K562 (cell line): ENCODE results near the gene PRPSAP1. TPM values are rescaled to one million over a fixed set of nuclear protein-coding genes. Genes with fewer than 3 reads are reported as not detected.

Experiments used
- CHD1 ChIP-seq: fragments of 200-600 bp; sonication (generic); IDR thresholded peaks from one replicate; pipeline ENCODE4 v1.6.1; 2012; ENCODE audit warnings: mild to moderate bottlenecking, moderate library complexity, low read length, inconsistent platforms
- ETV6 ChIP-seq, 3 experiments: fragments of 150-350 bp in 1 of 3; sonication (generic) in 1 of 3; formaldehyde crosslinking in 1 of 3; IDR thresholded peaks; 2 replicates each; pipeline versions ENCODE4 v1.6.1 to v1.8.0; 2014 to 2022; ENCODE audit warnings: borderline replicate concordance in 2 of 3, low read depth in 2 of 3, antibody characterized with exemption in 1 of 3, low read length in 1 of 3, mild to moderate bottlenecking in 1 of 3, missing genetic modification reagents in 1 of 3
- HMGN3 ChIP-seq: IDR thresholded peaks from 2 replicates; pipeline ENCODE4 v1.6.1; 2011; ENCODE audit warnings: borderline replicate concordance, low read depth, mild to moderate bottlenecking, mixed read lengths, low read length; ENCODE audit not compliant: insufficient read length; ENCODE audit errors: extremely low read depth
- MEF2D ChIP-seq: conservative IDR thresholded peaks from 2 replicates; pipeline ENCODE4 v1.6.1; 2016; ENCODE audit warnings: low read depth, missing genetic modification characterization, missing compliant biosample characterization
- MIER1 ChIP-seq: fragments of 450-650 bp; IDR thresholded peaks from 2 replicates; pipeline ENCODE4 v1.6.1; 2016; ENCODE audit warnings: antibody characterized with exemption, mild to moderate bottlenecking, low read depth
- SRSF3 ChIP-seq: fragments of 200-400 bp; formaldehyde crosslinking; IDR thresholded peaks from 2 replicates; pipeline ENCODE4 v1.6.1; 2016; ENCODE audit warnings: mild to moderate bottlenecking, low read length, moderate library complexity; ENCODE audit not compliant: insufficient read depth
- ZFPM2 ChIP-seq: fragments of 250-450 bp; sonication (Bioruptor Pico); IDR thresholded peaks from 2 replicates; pipeline ENCODE4 v1.5.1; 2022; ENCODE audit warnings: mild to moderate bottlenecking
- ZNF23 ChIP-seq: fragments of 250-450 bp; sonication (Bioruptor Pico); IDR thresholded peaks from 2 replicates; pipeline ENCODE4 v1.4.0; 2020; ENCODE audit warnings: mild to moderate bottlenecking
- ZNF695 ChIP-seq: fragments of 450-650 bp; formaldehyde crosslinking; IDR thresholded peaks from 2 replicates; pipeline ENCODE4 v1.4.0; 2020; ENCODE audit warnings: mild to moderate bottlenecking, moderate library complexity
- polyA plus RNA-seq, 8 experiments: library from polyadenylated mRNA; depleted of rRNA in 4 of 8; stranded (reverse) in 5 of 8; unstranded in 3 of 8; fragments of >200 nt; fragmentation: Nextera tagmentation in 2 of 8; fragmentation: Illumina TruSeq in 1 of 8; extraction: Ambion mirVana in 2 of 8; extraction: Trizol in 1 of 8; gene quantifications; 2 replicates each; pipeline versions ENCODE4 v1.2.1 to v1.2.3, GENCODE V29; 2011 to 2014; ENCODE audit warnings: inconsistent platforms in 1 of 8, missing spikeins in 1 of 8
- total RNA-seq, 7 experiments: library from RNA; depleted of rRNA in 6 of 7; stranded (reverse); fragments of >200 nt in 6 of 7; fragmentation: Illumina TruSeq in 2 of 7; extraction: Trizol in 2 of 7; gene quantifications; 2 replicates each; pipeline versions ENCODE4 v1.2.1 to v1.2.3, GENCODE V29; 2011 to 2021; ENCODE audit warnings: low replicate concordance in 1 of 7
- TF ChIP-seq, protein P1 (sequence below): fragments of 450-650 bp; IDR thresholded peaks from 2 replicates; pipeline ENCODE4 v1.6.1; 2017; ENCODE audit warnings: antibody characterized with exemption
- TF ChIP-seq, protein P2 (sequence below), 2 experiments: fragments of 450-650 bp; conservative IDR thresholded peaks; 2 replicates each; pipeline ENCODE4 v1.6.1; 2017; ENCODE audit warnings: mild to moderate bottlenecking in 2 of 2, moderate library complexity in 2 of 2
- TF ChIP-seq, protein P3 (sequence below): fragments of 200-800 bp; sonication (Bioruptor generic); IDR thresholded peaks from 2 replicates; pipeline ENCODE4 v1.6.1; 2017; ENCODE audit warnings: missing genetic modification characterization, missing compliant biosample characterization
- TF ChIP-seq, protein P4 (sequence below): sonication (generic); formaldehyde crosslinking; IDR thresholded peaks from 2 replicates; pipeline ENCODE4 v1.8.1; 2022; ENCODE audit warnings: missing genetic modification reagents
- TF ChIP-seq, protein P5 (sequence below), 3 experiments: IDR thresholded peaks in 2 of 3; conservative IDR thresholded peaks in 1 of 3; 2 replicates each; pipeline ENCODE4 v1.5.1; 2011 to 2012; ENCODE audit warnings: low read length in 3 of 3, mild to moderate bottlenecking in 3 of 3, control low read depth in 2 of 3, improper control_type of control experiment in 1 of 3, inconsistent platforms in 1 of 3, low read depth in 1 of 3, mixed read lengths in 1 of 3, moderate library complexity in 1 of 3; ENCODE audit not compliant: insufficient read depth in 2 of 3

Gene PRPSAP1
- total and polyA plus RNA-seq, 9 of the 15 experiments (the other 6 are each of a cell fraction or from before 2014, with no cell fraction given) = 21.9 to 77.1 (median 40.8) TPM

DNA sequence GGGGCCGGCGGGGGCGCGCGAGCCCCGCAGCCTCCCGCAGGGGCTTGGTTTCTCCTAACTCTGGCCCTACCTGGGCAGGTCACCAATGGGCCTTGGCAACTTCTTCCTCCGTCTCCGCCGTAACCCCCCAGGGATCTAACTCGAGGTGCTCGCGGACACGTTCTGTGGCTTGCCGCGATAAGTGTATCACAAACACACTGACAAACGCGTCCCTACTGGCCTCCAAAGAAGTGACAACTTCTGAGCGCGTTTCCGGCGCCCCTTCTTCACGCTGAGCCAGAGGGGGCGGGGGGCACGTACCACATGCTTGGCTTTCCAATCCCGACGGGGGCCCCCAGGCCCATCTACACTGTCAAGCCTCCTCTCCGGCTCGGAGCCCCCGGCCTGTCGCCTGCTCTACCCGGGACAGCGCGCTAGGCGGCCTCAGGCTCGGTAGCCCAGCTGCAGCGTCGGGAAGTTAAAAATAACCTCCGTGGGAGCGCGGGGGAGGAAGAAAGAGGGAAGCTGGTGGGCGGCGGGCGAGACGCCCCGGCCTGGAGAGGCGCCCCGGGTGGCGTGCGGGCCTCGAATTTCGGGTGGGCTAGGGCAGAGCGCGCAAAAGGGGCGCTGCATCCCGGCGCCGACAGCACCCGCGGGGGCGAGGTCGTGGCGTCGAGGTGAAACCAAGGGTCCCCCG lies 30.0 kb upstream of the PRPSAP1 start (continued):
- TF ChIP-seq, protein P1, sequence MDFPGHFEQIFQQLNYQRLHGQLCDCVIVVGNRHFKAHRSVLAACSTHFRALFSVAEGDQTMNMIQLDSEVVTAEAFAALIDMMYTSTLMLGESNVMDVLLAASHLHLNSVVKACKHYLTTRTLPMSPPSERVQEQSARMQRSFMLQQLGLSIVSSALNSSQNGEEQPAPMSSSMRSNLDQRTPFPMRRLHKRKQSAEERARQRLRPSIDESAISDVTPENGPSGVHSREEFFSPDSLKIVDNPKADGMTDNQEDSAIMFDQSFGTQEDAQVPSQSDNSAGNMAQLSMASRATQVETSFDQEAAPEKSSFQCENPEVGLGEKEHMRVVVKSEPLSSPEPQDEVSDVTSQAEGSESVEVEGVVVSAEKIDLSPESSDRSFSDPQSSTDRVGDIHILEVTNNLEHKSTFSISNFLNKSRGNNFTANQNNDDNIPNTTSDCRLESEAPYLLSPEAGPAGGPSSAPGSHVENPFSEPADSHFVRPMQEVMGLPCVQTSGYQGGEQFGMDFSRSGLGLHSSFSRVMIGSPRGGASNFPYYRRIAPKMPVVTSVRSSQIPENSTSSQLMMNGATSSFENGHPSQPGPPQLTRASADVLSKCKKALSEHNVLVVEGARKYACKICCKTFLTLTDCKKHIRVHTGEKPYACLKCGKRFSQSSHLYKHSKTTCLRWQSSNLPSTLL = no peak
- no peak for TF ChIP-seq ZFPM2
- no peak for TF ChIP-seq ZNF23 (CRISPR knock-in tag)
- no peak for TF ChIP-seq MIER1
- TF ChIP-seq, protein P2, sequence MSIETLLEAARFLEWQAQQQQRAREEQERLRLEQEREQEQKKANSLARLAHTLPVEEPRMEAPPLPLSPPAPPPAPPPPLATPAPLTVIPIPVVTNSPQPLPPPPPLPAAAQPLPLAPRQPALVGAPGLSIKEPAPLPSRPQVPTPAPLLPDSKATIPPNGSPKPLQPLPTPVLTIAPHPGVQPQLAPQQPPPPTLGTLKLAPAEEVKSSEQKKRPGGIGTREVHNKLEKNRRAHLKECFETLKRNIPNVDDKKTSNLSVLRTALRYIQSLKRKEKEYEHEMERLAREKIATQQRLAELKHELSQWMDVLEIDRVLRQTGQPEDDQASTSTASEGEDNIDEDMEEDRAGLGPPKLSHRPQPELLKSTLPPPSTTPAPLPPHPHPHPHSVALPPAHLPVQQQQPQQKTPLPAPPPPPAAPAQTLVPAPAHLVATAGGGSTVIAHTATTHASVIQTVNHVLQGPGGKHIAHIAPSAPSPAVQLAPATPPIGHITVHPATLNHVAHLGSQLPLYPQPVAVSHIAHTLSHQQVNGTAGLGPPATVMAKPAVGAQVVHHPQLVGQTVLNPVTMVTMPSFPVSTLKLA (conservative IDR thresholded peaks at IDR 0.05) = peak in 1 of 2 experiments; percentile 64; a peak in 1 of 4 replicates
- TF ChIP-seq ETV6 (IDR thresholded peaks at IDR 0.05; ENCODE audit: borderline replicate concordance in 1 of 2, low read depth in 2 of 2, low read length in 1 of 2) = no peak
- TF ChIP-seq ETV6 (CRISPR knock-in tag; IDR thresholded peaks at IDR 0.05; ENCODE audit: borderline replicate concordance) = 0 out of 2 replicates have a peak, but pooled peaks have one; percentile 44
- TF ChIP-seq SRSF3 = no peak
- TF ChIP-seq, protein P3, sequence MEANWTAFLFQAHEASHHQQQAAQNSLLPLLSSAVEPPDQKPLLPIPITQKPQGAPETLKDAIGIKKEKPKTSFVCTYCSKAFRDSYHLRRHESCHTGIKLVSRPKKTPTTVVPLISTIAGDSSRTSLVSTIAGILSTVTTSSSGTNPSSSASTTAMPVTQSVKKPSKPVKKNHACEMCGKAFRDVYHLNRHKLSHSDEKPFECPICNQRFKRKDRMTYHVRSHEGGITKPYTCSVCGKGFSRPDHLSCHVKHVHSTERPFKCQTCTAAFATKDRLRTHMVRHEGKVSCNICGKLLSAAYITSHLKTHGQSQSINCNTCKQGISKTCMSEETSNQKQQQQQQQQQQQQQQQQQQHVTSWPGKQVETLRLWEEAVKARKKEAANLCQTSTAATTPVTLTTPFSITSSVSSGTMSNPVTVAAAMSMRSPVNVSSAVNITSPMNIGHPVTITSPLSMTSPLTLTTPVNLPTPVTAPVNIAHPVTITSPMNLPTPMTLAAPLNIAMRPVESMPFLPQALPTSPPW = peak; percentile 64
- TF ChIP-seq HMGN3 = peak; percentile 23
- no peak for TF ChIP-seq CHD1
- TF ChIP-seq, protein P4, sequence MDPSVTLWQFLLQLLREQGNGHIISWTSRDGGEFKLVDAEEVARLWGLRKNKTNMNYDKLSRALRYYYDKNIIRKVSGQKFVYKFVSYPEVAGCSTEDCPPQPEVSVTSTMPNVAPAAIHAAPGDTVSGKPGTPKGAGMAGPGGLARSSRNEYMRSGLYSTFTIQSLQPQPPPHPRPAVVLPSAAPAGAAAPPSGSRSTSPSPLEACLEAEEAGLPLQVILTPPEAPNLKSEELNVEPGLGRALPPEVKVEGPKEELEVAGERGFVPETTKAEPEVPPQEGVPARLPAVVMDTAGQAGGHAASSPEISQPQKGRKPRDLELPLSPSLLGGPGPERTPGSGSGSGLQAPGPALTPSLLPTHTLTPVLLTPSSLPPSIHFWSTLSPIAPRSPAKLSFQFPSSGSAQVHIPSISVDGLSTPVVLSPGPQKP (CRISPR knock-in tag) = no peak
- peak; percentile 91 for TF ChIP-seq MEF2D (tag)
- TF ChIP-seq, protein P5, sequence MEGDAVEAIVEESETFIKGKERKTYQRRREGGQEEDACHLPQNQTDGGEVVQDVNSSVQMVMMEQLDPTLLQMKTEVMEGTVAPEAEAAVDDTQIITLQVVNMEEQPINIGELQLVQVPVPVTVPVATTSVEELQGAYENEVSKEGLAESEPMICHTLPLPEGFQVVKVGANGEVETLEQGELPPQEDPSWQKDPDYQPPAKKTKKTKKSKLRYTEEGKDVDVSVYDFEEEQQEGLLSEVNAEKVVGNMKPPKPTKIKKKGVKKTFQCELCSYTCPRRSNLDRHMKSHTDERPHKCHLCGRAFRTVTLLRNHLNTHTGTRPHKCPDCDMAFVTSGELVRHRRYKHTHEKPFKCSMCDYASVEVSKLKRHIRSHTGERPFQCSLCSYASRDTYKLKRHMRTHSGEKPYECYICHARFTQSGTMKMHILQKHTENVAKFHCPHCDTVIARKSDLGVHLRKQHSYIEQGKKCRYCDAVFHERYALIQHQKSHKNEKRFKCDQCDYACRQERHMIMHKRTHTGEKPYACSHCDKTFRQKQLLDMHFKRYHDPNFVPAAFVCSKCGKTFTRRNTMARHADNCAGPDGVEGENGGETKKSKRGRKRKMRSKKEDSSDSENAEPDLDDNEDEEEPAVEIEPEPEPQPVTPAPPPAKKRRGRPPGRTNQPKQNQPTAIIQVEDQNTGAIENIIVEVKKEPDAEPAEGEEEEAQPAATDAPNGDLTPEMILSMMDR (IDR thresholded peaks at IDR 0.05 in 2 of 3, conservative IDR thresholded peaks at IDR 0.05 in 1 of 3; ENCODE audit: insufficient read depth in 2 of 3, low read depth in 1 of 3, low read length in 3 of 3) = peak; percentile 34 to 40 (median 38); a peak in 4 of 6 replicates
- no peak for TF ChIP-seq ZNF695 (CRISPR knock-in tag)
